ENCODE measurements around the gene TRPC6.

The TRPC6 gene

GRCh38 chr11:101583251-101584128 lies at the start of gene TRPC6:
Gene TRPC6, minus strand, starts transcription at chr11:101584007. Its CDS starts 504 bp downstream, at chr11:101583503.
- Histone ChIP-seq H3K9ac (ENCODE audit: low read depth, low read length) (peak within 1 kb of the TSS; percentile 82), H3K36me3 (ENCODE audit: insufficient read depth, low read length) (no peaks in the 10 kb centered on the region; the same call in 1 of the 2 replicates), H3K4me1 (ENCODE audit: insufficient read depth, low read length) (0 out of 2 replicates have a peak, but pooled peaks cover 12% of the 10 kb centered on the region), H3K9me3 (ENCODE audit: control insufficient read depth, insufficient read depth, low read length) (no peaks in the 10 kb centered on the region; the same call in 1 of the 2 replicates)

- H3K9me3 ChIP-seq (ENCODE audit: control insufficient read depth, insufficient read depth, low read length), result no peaks in the 10 kb centered on the region
- H3K36me3 ChIP-seq (ENCODE audit: insufficient read depth, low read length), result no peaks in the 10 kb centered on the region
- H3K9ac ChIP-seq (ENCODE audit: low read depth, low read length), result no peak overlapping the region
- peaks cover 15% of the 10 kb centered on the region for H3K4me1 ChIP-seq (ENCODE audit: insufficient read depth, low read length)
These were observed 36.2 kb upstream of the TRPC6 start for GRCh38 chr11:101620026-101620425.

DNA sequence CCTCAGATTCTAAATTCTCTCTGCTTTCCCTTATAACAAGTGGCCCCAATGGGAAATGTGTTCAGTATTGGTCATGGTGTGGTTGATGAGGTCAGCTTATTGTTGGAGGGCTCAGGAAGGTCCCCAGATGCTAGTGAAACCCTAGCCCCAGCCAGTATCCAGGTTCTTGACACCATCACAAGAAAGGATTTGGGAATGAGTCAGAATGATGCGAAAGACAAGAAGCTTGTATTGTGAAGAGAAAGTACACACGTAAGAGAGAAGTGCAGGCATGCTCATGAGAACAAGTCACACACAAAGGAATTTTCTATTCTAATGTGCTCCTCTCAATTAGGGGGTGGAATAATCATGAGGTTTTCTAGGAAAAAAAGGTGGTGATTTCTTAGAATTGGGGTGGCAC lies 34.9 kb upstream of the TRPC6 start:
- no peak overlapping the region for H3K9ac ChIP-seq (ENCODE audit: low read depth, low read length)
- no peaks in the 10 kb centered on the region for H3K9me3 ChIP-seq (ENCODE audit: control insufficient read depth, insufficient read depth, low read length)
- H3K36me3 ChIP-seq (ENCODE audit: insufficient read depth, low read length), result no peaks in the 10 kb centered on the region
- H3K4me1 ChIP-seq (ENCODE audit: insufficient read depth, low read length), result peaks cover 15% of the 10 kb centered on the region

DNA sequence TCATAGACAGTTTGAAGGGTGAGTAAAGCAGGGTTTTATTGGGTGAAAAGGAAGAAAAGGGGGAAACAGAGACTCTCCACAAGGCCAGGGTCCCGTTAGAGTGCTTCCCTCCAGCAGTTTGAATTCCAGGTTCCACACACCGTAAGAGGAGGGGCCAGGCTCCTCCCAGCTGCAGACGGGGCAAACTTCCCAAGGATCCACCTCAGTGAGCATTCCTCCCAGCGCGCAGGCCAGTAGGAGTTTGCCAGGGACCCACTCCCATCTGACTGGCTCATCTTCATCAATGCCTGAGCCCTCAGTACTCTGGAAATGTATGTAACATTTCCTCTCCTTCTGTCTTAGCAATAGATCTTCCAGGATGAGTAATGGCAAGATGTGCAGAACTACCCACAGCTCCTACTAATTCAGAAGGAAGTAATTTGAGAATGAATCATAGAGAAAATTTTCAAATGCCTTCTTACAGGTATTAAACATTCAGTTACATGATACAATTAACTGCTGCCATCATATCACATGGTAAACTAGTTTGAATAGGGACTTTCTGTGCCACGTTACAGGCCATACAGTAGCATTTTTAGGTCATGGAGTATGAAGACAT lies 34.0 kb upstream of the TRPC6 start:
- H3K9me3 ChIP-seq (ENCODE audit: control insufficient read depth, insufficient read depth, low read length), result no peaks in the 10 kb centered on the region
- no peaks in the 10 kb centered on the region for H3K36me3 ChIP-seq (ENCODE audit: insufficient read depth, low read length)
- peaks cover 15% of the 10 kb centered on the region for H3K4me1 ChIP-seq (ENCODE audit: insufficient read depth, low read length)
- no peak overlapping the region for H3K9ac ChIP-seq (ENCODE audit: low read depth, low read length)

- Histone ChIP-seq H3K9ac (ENCODE audit: low read depth, low read length) (no peak overlapping the region), H3K9me3 (ENCODE audit: control insufficient read depth, insufficient read depth, low read length) (no peaks in the 10 kb centered on the region)
These were observed 28.7 kb upstream of the TRPC6 start for GRCh38 chr11:101612481-101612880.

DNA sequence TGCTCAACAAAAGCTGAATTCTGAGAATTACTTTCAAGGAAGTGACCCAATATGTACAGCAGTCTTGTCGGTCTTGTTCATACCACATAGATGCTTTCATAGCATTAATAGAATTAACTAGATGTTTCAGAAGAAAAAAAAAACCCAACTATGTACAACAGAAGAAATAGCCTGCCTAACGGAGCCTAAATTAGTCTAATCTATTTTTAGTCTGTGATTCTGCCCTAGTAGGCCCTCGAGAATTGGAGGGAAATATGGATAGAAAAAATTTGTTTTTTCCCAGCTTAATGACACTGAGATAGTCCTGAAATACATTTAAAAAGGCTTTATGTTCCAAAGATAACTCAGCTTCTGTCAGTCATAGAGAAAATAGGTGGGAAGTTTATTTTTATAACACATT lies 17.1 kb upstream of the TRPC6 start:
- Histone ChIP-seq H3K9me3 (ENCODE audit: control insufficient read depth, insufficient read depth, low read length) (no peaks in the 10 kb centered on the region), H3K4me1 (ENCODE audit: insufficient read depth, low read length) (no peaks in the 10 kb centered on the region), H3K9ac (ENCODE audit: low read depth, low read length) (no peak overlapping the region), H3K36me3 (ENCODE audit: insufficient read depth, low read length) (no peaks in the 10 kb centered on the region)

More at GRCh38 chr11:101612481-101612880, 28.7 kb upstream of the TRPC6 start:
- H3K4me1 ChIP-seq (ENCODE audit: insufficient read depth, low read length), result peaks cover 24% of the 10 kb centered on the region
- no peaks in the 10 kb centered on the region for H3K36me3 ChIP-seq (ENCODE audit: insufficient read depth, low read length)

DNA sequence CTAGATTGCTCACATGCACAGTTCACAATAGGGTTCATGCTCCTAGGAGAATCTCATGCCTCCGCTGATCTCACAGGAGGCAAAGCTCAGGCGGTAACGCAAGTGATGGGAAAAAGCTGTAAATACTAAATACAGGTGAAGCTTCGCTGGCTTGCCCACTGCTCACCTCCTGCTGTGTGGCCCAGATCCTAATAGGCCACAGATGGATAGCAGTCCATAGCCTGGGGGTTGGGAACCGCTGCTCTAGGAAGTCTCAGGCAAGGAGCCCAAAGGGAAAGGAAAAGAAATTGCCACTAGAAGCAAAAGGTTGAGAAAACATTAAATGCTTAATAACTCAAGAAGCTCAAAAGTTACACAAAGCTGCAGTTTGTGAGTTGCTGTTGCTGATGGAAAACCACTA lies 3.2 kb upstream of the TRPC6 start:
- no peak overlapping the region for H3K9ac ChIP-seq (ENCODE audit: low read depth, low read length)
- H3K4me1 ChIP-seq (ENCODE audit: insufficient read depth, low read length), result 0 out of 2 replicates have a peak, but pooled peaks cover 12% of the 10 kb centered on the region
- H3K36me3 ChIP-seq (ENCODE audit: insufficient read depth, low read length), result no peaks in the 10 kb centered on the region
- H3K9me3 ChIP-seq (ENCODE audit: control insufficient read depth, insufficient read depth, low read length), result no peaks in the 10 kb centered on the region

DNA sequence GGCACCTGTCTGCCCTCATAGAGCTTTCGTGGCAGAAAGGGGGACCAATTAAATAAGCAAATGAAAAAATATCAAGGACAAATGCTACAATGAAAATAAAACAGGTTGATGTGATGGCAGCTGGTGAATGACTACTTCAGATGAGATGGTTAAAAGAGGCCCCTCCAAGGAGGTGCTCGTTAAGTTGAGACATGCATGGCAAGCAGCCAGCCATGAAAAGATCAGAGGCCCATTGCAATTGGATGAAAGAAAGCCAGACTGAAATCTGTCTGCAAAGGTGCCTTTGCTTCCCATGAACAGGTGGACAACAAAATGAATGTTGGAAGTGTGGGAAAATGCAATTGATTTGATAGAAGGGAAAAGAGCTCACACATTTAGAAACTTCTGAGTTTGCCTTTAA lies 848 bp upstream of the TRPC6 start:
- Histone ChIP-seq H3K9ac (ENCODE audit: low read depth, low read length) (peak overlapping the region; percentile 82; the same call in 1 of the 2 replicates), H3K9me3 (ENCODE audit: control insufficient read depth, insufficient read depth, low read length) (no peaks in the 10 kb centered on the region; the same call in 1 of the 2 replicates), H3K36me3 (ENCODE audit: insufficient read depth, low read length) (no peaks in the 10 kb centered on the region), H3K4me1 (ENCODE audit: insufficient read depth, low read length) (0 out of 2 replicates have a peak, but pooled peaks cover 12% of the 10 kb centered on the region)

DNA sequence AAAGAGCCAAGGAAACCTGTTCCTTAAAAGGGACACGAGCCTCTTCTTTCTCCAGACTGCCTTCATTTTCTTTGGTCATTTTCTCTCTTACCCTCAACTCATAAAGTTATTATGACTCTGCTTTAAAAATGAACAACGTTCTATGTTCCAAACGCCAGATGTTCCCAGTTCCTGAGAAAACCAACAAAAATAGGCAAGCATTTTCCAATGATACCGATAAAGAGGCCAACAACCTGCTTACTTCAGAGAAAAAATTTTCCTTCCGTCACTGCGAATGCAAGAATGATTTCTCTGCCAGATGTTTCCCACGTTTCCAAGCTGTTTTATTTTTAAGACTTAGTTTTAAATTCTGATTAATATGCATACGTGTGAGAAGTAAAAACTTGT lies 315 bp upstream of the TRPC6 start:
- Histone ChIP-seq H3K4me1 (ENCODE audit: insufficient read depth, low read length) (0 out of 2 replicates have a peak, but pooled peaks cover 12% of the 10 kb centered on the region), H3K9ac (ENCODE audit: low read depth, low read length) (peak overlapping the region; percentile 82), H3K9me3 (ENCODE audit: control insufficient read depth, insufficient read depth, low read length) (no peaks in the 10 kb centered on the region; the same call in 1 of the 2 replicates), H3K36me3 (ENCODE audit: insufficient read depth, low read length) (no peaks in the 10 kb centered on the region; the same call in 1 of the 2 replicates)

- Histone ChIP-seq H3K9ac (ENCODE audit: low read depth, low read length) (peak overlapping the region; percentile 82), H3K9me3 (ENCODE audit: control insufficient read depth, insufficient read depth, low read length) (no peaks in the 10 kb centered on the region; the same call in 1 of the 2 replicates), H3K36me3 (ENCODE audit: insufficient read depth, low read length) (no peaks in the 10 kb centered on the region; the same call in 1 of the 2 replicates), H3K4me1 (ENCODE audit: insufficient read depth, low read length) (0 out of 2 replicates have a peak, but pooled peaks cover 12% of the 10 kb centered on the region)
These were observed 887 bp downstream of the TRPC6 start for GRCh38 chr11:101582989-101583250.

DNA sequence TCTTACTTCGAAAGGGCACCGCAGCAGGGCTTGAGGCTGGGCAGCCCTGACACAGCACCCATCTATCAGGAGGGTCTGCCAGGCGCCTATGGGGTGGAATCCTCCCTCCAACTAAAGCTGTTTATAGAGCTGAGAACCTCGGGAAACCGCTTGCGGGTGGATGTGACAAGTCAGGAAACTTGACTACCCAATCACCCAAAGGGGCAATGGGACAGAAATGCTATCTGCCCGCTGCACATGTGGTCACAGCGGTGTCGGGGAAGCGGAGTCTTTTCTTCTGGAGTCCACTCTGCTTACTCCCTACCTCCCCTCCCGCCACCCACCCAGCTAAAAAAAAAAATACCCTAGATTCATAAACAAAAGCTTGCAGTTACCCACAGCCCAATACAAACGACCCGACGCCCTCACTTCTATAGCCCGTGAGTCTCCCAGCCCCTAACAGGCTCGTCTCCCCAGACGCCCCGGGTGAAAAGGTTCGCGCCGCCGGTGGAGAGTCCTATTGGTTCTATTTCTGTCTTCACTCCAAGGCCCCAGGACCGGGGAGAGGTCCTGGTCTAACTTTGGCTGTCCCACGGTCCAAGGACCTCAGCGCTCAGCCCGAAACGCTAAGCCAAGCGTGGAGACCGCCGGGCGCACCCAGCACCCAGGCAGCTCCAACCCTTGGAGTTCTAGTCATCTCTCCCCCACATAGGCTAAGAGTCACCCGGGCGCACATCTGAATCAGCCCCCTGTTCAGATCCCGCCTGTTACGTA lies 1.4 kb downstream of the TRPC6 start:
- Histone ChIP-seq H3K9ac (ENCODE audit: low read depth, low read length) (peak overlapping the region; percentile 82), H3K36me3 (ENCODE audit: insufficient read depth, low read length) (no peaks in the 10 kb centered on the region; the same call in 1 of the 2 replicates), H3K9me3 (ENCODE audit: control insufficient read depth, insufficient read depth, low read length) (no peaks in the 10 kb centered on the region; the same call in 1 of the 2 replicates), H3K4me1 (ENCODE audit: insufficient read depth, low read length) (0 out of 2 replicates have a peak, but pooled peaks cover 12% of the 10 kb centered on the region)

DNA sequence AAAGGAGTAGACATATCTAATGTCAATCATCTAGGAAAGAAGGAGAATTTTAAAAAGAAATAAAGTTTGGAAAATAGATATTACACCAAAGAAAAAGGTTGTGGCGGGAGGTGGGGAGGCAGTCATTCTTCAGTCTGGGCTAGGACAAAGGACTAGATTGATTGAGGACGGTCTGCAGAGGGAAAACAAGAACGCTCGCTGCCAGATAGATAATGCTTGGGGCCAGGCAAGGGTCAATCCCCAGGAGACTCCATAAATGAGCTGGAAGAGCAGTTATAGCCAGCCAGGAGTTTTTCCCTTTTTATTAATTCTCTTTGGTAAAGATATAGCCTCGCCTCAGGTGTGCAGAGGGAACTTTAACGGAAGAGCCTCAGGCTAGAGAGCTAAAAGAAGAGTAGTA lies 6.3 kb downstream of the TRPC6 start:
- no peak overlapping the region for H3K9ac ChIP-seq (ENCODE audit: low read depth, low read length)
- H3K9me3 ChIP-seq (ENCODE audit: control insufficient read depth, insufficient read depth, low read length), result no peaks in the 10 kb centered on the region; the same call in 1 of the 2 replicates
- no peaks in the 10 kb centered on the region; the same call in 1 of the 2 replicates for H3K4me1 ChIP-seq (ENCODE audit: insufficient read depth, low read length)
- no peaks in the 10 kb centered on the region; the same call in 1 of the 2 replicates for H3K36me3 ChIP-seq (ENCODE audit: insufficient read depth, low read length)

DNA sequence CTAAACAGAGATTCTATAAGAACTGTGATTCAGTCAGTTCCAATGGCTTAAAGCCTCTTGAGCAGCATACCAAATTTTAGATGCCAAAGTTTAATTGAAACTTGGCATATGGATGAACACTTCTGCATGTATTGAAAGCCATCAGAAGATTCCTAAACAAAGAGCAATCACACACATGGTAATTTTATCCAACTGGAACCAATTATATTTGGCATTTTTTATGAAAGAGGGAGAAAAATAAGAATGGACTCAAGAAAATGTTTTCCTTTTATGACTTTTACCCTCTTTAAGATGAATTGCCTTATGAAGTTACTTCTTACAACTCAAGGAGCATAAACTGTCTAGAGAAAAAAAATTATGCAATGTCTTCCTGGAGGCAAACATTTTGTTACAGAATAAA lies 7.4 kb downstream of the TRPC6 start:
- no peak overlapping the region for H3K9ac ChIP-seq (ENCODE audit: low read depth, low read length)
- no peaks in the 10 kb centered on the region; the same call in 1 of the 2 replicates for H3K36me3 ChIP-seq (ENCODE audit: insufficient read depth, low read length)
- no peaks in the 10 kb centered on the region; the same call in 1 of the 2 replicates for H3K4me1 ChIP-seq (ENCODE audit: insufficient read depth, low read length)
- no peaks in the 10 kb centered on the region; the same call in 1 of the 2 replicates for H3K9me3 ChIP-seq (ENCODE audit: control insufficient read depth, insufficient read depth, low read length)

DNA sequence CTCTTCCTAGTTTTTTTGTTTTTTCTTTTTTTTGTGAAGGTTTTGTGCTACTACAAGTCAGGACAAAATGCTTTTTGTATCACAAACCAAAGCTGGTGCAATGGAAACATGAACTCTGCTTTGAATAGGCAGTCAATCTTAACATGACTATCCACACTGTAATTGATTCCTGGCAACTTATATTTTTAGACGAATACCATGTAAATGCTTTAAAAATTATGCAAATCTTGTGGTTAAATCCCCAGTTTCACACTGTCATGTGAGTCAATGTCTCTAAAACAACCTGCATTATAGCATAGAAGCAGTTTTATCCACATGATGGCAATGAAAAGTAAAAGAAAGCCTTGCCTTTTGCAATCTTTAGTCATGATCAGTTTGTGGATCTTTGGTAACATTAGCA lies 8.9 kb downstream of the TRPC6 start:
- H3K9ac ChIP-seq (ENCODE audit: low read depth, low read length), result no peak overlapping the region
- no peaks in the 10 kb centered on the region; the same call in 1 of the 2 replicates for H3K4me1 ChIP-seq (ENCODE audit: insufficient read depth, low read length)
- no peaks in the 10 kb centered on the region; the same call in 1 of the 2 replicates for H3K9me3 ChIP-seq (ENCODE audit: control insufficient read depth, insufficient read depth, low read length)
- H3K36me3 ChIP-seq (ENCODE audit: insufficient read depth, low read length), result no peaks in the 10 kb centered on the region; the same call in 1 of the 2 replicates

Measured in ES-I3 (cell line).